Measurements from ENCODE around the gene E2F2.

GRCh38 chr1:23554127-23554480, 23.1 kb upstream of the E2F2 start:
- TF ChIP-seq MAX (IDR thresholded peaks at IDR 0.05; ENCODE audit: low read depth, low read length) (no peak), CTCF (IDR thresholded peaks at IDR 0.05; ENCODE audit: low read depth, low read length) (no peak), POLR2A (IDR thresholded peaks at IDR 0.05; ENCODE audit: extremely low read depth, insufficient read length) (no peak), MYC (IDR thresholded peaks at IDR 0.05; ENCODE audit: low read depth, low read length) (no peak)
